GM18505 (cell line): ENCODE data around the gene INSIG1.
A peak's percentile ranks its signal among the peaks of the same experiment; 100 is the strongest.

Source experiments
- ATAC-seq: cut with Tn5 transposase; IDR thresholded peaks from one replicate; pipeline ENCODE4 v1.9.1; 2021; ENCODE audit not compliant: unreplicated experiment
- POLR2A ChIP-seq: IDR thresholded peaks from 4 replicates; pipeline ENCODE4 v1.6.1; 2011; ENCODE audit warnings: borderline replicate concordance; ENCODE audit not compliant: insufficient read depth, insufficient read length; ENCODE audit errors: extremely low read depth

The INSIG1 gene

DNA sequence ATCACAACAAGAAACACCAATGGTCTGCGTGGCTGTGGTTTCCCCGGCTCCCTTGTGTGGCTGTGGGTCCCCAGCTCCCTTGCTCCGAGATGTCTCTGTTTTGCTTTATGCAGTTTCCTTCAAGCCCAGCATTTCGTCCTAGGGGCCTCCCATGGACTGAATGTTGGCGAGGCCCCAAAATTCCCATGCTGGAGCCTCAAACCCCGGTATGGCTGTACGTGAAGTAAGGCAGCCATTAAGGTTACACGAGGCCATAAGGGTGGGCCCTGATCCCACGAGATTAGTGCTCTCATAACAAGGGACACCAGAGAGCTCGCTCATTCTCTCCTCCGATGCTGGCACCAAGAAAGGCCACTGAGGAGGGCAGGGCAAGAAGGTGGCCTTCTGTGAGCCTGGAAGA is 44.6 kb downstream of the INSIG1 start:
- no peak for TF ChIP-seq POLR2A
- ATAC-seq = no peak

DNA sequence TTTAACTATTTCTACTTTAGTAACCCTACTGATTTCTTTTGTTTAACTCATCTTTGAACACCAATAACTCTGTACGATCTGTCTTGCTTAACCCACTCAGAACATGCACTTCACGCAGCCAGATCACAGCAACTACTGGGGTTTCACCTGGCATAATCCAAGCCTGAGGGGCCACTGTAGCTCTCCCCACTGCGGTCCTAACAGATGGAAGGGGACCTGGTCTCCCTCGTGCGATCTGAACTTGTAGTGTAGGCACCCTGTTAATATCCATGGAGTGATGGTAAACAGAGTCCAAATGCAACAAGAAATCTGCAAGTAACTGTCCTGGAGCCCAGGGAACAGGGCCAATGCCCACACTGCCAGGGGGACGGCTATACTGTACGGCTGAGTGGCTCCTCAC is 45.5 kb downstream of the INSIG1 start:
- no peak for ATAC-seq
- TF ChIP-seq POLR2A = no peak

DNA sequence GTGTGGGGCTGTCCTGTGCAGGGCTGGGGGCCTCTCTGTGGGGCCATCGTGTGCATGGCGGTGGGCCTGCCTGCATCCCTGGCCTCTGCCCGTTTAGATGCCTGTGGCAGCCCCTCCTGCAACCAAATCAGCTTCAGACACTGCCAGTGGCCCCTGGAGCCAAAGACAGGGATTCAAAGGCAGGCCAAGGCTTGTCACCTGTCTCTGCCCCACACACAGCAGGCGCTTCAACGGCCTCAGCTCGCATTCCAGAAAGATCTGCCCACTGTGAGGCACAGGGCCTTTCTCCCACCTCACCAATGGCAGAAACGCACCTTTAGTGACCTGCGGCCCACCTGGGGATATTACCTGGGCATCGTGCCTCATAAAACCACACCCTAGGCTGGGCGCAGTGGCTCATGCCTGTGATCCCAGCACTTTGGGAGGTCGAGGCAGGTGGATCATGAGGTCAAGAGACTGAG is 46.0 kb downstream of the INSIG1 start:
- no peak for TF ChIP-seq POLR2A
- ATAC-seq = no peak

DNA sequence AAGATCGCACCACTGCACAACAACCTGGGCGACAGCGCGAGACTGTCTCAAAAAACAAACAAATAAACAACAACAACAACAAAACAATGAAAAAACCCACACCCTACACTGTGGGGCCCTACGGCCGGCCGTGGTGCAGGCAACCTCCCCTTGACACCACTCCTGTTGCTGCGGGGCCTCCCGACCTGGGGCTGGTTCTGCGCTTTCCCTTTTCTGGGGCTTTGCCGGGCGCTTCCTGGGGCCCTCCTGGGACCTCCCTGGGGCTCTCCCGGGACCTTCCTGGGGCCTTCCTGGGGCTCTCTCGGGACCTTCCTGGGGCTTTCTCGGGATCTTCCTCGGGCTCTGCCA is 46.6 kb downstream of the INSIG1 start:
- ATAC-seq = peak; percentile 30

DNA sequence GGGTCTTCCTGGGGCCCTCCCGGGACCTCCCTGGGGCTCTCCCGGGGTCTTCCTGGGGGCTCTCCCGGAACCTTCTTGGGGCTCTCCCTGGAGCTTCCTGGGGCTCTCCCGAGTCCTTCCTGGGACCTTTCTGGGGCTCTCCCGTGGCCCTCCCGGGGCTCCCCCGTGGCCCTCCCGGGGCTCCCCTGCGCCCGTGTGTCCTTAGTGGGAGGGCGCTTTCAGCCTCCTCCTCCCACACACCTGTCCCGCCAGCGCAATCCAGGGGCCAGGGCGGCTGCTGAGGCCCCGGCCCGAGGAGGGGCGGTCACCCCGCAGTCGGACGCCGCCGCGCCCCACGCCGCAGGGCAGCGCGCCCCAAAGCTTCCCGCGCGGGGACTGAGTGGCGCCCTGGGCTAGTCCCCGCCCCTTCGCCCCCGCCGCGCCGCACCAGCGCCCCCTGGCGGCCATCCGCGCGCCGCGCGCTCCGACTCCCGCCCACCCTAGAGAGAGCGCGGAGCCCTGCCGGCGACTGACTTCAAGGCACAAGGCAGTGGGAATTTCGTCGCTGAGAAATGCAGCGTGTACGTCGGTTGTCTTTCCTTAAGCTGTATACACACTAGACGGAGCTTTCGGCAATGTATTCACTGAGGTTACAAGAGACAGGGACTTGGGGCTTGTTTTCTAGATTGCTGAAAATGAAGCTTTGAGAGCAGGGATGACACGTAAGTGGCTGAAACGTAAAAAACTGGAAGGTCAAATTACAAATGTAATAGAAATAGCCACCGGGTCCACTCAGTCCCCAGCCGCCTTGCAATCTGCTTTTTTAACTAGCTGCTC is 47.1 kb downstream of the INSIG1 start:
- peak; percentile 95 for ATAC-seq
- TF ChIP-seq POLR2A = peak; percentile 27

More for the DNA sequence above, 46.6 kb downstream of the INSIG1 start:
- no peak for TF ChIP-seq POLR2A

DNA sequence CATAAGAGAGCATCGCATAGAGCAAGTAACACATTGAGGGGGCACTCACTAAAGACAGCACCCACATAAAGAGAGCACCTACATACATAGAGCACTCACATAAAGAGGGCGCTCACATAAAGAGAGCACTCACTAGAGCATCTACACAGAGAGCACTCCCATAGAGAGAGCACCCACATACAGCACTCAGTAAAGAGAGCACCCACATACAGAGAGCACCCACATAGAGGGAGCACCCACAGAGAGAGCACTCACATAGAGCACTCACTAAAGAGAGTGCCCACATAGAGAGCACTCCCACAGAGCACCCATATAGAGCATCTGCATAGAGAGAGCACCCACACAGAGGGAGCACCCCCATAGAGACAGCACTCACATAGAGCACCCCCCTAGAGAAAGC is 47.8 kb downstream of the INSIG1 start:
- ATAC-seq = no peak
- TF ChIP-seq POLR2A = no peak

DNA sequence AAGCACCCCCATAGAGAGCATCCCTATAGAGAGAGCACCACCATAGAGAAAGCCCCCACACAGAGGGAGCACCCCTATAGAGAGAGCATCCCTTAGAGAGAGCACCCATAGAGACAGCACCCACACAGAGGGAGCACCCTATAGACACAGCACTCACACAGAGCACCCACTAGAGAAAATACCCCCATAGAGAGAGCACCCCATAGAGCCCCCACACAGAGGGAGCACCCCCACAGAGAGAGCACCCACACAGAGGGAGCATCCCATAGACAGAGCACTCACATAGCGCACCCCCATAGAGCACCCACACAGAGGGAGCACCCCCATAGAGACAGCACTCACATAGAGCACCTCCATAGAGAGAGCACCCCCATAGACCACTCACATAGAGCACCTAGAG is 48.6 kb downstream of the INSIG1 start:
- TF ChIP-seq POLR2A = no peak
- ATAC-seq = no peak

- no peak for TF ChIP-seq POLR2A
- no peak for ATAC-seq
These were observed 51.1 kb downstream of the INSIG1 start for GRCh38 chr7:155348806-155349205.

- no peak for ATAC-seq
- no peak for TF ChIP-seq POLR2A
These were observed 52.1 kb downstream of the INSIG1 start for GRCh38 chr7:155349601-155350331.

GRCh38 chr7:155351120-155351870 is 53.6 kb downstream of the INSIG1 start:
- TF ChIP-seq POLR2A = no peak
- no peak for ATAC-seq

GRCh38 chr7:155352076-155352752 is 54.5 kb downstream of the INSIG1 start:
- no peak for ATAC-seq
- TF ChIP-seq POLR2A = no peak

DNA sequence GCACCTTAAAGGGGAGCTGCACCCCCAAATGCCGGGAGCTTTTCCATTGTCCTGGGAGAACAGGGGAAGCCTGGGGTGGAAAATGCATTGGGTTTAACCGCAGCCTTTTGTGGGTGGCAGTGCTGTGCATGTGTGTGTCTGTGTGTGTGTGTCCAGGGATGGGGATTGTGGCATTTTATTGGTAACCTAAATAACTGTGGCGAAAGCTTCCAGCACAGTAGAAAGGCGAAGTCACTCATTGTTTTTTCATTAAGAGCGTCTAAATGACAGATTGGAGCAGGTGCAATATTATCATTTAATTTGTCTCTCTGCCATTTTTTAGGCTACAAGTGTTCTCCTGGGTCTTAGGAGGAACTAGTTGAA is 55.1 kb downstream of the INSIG1 start:
- TF ChIP-seq POLR2A = no peak
- ATAC-seq = no peak
